GM19025 (cell line): Measurements from ENCODE around the gene PSMA2.
"Not testable (repeated sequence)": the region's sequence is repeated elsewhere in the genome, so short reads cannot be mapped to it uniquely, and the experiment has no call there.

ENCODE experiments used
- ATAC-seq: cut with Tn5 transposase; IDR thresholded peaks from one replicate; pipeline ENCODE4 v1.9.1; 2021; ENCODE audit warnings: mild to moderate bottlenecking, low read depth, moderate library complexity; ENCODE audit not compliant: unreplicated experiment

The PSMA2 gene

DNA sequence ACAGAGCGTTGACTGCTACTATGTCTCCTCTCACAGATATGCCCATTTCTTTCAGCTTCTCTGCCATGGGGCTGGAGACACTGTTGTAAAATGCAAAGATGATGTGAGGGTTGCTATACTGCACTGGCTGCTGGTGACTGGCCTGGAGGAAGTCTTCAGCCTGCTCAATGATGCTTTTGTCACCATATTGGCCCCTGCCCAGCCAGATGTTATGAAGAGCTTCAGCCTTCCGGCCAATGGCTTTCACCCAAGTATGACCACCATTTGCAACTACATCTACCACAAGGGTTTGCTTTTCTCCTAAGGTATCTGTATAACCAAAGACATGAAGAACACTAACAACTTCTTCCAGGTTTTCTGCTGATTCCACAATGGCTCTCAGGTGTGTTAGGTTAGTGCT lies 21.7 kb downstream of the PSMA2 start:
- no peak for ATAC-seq

DNA sequence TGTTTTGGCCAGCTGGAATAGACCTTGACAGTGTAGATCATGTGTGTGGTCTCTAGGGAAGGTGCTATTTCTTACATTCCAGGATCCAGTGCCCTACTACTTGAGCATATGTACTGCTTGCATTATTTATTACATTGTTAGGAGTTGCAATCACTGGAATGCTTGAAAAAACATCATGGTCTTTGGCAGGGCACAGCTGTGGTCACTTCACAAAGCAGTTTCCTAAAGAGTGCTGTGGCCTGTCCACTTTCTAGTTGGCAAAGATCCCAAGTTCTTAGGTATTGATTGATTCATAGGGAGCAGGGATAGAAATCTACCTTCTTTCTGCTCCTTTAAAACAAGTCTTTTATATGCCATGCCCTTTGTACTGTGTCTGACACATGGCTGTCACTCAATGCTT lies 24.7 kb downstream of the PSMA2 start:
- ATAC-seq: no peak

DNA sequence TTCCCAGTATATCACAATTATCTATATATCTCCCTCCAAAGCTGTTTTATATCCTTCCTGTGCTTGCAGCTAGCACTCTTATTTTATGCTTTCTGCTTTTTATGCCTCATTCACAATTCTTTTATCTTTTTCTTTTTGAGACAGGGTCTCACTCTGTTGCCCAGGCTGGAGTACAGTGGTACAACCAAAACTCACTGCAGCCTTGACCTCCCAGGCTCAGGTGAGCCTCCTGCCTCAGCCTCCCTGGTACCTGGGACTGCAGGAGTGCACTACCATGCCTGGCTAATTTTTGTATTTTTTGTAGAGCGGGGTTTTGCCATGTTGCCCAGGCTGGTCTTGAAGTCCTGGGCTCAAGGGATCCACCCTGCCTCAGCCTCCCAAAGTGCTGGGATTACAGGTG lies 25.8 kb downstream of the PSMA2 start:
- no peak for ATAC-seq

DNA sequence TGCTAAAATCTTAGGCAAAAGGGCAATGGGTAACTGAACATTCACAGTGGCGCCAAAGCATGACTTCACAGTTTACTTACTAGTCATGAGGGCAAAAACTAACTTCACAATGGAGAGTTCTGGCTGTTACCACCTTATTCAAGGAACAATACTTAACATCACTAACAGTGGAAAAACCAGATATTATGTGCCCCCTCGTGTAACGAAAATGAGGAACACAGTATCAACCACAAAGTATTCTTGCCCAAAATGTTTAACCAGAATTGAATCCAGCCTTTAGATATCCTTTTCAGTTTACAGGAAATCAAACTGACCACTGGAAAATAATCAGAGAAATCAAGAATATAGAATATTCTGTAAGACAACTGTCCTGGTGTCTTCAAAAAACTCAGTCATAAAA lies 29.6 kb downstream of the PSMA2 start:
- ATAC-seq: no peak

DNA sequence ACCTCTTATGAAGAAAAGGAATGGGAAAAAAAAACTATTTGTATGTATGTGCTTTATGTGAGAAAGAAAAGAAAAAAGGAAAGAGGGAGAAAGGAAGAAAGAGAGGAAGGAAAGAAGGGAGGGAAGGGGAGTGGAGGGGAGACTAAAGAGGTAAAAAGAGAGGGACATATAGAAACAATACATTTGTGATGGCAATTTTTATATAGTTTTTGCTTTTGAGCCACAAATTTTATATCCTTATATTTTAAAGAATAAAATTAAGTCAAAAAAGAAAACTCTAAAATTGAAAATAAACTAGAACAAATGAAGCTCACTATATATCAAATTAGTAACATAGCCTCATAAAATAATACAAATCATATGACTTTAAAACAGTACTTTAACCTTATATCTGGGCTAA lies 31.1 kb downstream of the PSMA2 start:
- no peak for ATAC-seq

DNA sequence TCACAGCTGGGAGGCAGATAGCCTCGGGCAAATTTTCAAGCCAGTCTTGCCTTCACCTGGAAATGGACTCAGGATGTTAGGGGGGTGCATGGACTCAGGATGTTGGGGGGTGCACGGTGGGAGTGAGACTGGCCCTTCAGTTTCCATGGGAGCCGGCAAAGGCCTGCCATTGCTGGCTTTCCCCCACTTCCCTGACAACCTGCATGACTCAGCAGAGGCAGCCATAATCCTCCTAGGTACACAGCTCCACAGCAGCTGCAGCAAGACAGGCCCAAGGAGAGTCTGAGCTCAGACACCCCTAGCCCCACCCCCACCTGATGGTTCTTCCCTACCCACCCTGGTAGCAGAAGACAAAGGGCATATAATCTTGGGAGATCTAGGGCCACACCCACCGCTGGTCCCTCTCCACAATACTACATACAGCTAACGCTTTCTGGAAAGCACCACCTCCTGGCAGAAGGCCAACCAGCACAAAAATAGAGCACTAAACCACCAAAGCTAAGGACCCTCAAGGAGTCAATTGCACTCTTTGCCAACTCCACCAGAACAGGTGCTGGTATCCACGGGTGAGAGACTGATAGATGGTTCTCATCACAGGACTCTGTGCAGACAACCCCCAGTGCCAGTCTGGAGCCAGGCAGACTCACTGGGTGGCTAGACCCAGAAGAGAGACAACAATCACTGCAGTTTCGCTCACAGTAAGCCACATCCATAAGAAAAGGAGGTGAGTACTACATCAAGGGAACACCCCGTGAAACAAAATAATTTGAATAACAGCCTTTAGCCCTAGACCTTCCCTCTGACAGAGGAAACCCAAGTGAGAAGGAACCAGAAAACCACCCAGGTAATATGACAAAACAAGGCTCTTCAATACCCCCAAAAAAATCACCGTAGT lies 38.4 kb downstream of the PSMA2 start:
- no peak for ATAC-seq

DNA sequence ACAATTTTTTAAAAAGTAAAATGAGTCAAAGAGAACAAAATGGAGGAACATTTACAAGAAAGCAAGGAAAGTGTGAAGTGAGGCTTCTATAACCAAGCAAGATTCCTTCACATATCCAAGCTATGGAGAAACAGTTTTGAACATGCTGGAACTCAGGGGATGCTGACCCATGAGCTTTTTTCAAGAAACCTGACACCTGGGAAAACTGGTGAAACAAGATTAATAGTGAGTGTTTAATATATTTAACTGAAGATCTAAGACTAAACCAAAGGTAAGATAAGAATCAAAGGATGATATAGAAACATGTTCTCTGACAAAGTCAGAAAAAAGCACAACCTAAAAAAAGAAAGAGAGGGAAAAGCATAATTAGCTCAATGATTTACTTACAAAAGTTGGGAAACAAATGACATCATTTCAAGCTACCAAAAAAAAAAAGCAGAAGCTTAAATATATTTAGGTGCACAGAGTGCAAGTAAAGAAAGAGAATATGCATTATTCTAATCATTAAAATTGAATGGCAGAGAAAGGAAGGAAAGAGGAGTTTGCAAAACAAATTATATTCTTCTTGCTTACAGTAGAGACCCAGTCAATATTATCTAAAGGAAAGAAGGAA lies 45.0 kb downstream of the PSMA2 start:
- no peak for ATAC-seq

DNA sequence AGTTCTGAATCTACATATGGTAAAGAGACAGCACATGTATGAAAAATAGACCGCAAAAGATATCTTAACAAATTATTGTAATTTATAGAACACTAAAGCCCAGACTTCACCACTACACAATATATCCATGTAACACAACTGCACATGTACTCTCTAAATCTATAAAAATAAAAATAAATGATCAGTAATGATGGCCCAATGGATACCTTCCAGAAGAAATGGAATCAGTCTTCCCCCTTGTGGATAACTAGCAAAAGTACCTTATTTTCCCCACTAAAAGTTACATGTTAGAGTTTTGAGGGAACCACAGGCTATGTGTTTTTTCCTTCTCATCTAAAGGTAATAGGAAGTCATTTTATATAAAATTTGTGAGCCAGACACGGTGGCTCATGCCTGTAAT lies 45.8 kb downstream of the PSMA2 start:
- no peak for ATAC-seq

DNA sequence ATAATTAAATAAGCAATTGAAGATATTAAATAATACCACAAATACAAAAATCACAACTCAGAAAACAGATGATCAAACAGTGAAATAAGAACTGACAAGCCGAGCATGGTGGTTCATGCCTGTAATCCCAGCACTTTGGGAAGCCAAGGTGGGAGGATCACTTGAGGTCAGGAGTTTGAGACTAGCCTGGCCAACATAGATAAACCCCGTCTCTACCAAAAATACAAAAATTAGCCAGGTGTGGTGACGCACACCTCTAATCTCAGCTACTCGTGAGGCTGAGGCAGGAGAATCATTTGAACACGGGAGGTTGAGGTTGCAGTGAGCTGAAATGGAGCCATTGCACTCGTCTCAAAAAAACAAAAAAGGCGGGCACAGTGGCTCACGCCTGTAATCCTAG lies 46.8 kb downstream of the PSMA2 start:
- ATAC-seq: not testable (repeated sequence)

DNA sequence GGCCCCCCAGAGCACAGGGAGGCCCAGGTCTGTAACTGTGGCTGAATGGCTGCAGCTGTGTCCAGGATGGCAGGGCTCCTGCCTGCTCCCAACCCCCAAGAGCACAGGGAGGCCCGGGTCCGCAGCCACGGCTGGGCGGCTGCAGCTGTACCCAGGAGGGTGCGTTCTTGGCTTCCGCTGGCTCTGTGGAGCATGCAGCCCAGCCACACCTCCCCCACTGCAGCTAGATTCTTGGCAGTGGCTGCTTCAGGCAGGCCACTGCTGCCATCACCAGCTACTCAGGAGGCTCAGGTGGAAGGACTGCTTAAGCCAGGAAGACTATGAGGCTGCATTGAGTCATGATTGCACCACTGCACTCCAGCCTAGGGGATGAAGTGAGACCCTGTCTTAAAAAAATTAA lies 48.0 kb downstream of the PSMA2 start:
- no peak for ATAC-seq

DNA sequence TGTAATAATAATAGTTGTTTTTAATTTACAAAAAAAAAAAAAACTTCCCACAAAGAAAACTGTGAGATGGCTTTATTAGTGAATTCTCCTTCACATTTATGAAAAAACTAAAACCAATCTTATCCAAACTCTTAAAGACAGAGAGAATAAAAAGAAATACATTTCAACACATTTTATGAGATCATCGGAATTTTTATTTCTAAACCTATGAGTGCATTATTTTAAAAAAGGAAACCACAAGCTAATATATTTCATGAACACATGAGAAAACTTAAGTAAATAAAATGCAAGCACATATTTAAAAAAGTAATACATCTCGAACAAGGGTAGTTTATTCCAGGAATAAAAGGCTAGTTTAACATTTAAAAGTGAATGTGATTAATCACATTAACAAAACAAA lies 51.6 kb downstream of the PSMA2 start:
- ATAC-seq: no peak

DNA sequence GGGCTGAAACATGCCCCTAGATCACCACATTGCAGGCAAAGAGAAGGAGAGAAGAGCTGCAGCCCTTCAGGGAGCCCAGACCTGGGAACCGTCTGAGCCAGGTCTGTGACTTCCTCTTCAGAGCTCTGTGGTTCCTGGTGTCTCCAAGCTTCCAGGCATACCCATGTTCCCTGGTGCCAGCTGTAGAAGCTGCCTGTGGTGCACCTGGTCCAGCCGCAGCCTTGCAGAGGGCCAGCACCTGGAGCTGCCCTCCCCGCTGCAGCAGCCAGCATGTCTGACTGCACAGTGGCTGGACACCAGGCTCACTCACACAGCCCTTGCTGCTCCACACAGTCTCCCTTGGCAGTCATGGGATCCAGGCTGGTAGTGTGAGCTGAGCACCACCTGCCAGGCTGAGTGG lies 53.7 kb downstream of the PSMA2 start:
- no peak for ATAC-seq

DNA sequence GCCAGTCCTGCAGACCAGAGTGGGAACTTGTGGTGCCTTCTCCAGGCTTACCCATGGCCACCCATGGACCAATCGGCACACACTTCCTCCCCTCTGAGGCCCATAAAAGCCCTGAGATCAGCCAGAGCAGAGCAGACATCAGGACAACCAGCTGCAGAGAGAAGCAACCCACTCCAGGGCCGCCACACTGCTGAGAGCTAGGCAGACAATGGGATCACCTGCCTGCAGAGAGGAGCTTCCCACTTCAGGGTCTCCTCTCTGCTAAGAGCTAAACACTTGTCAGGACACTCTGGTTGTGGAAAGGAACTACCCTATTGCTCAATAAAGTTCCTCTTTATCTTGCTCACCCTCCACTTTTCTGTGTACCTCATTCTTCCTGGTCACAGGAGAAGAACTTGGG lies 54.1 kb downstream of the PSMA2 start:
- ATAC-seq: no peak

DNA sequence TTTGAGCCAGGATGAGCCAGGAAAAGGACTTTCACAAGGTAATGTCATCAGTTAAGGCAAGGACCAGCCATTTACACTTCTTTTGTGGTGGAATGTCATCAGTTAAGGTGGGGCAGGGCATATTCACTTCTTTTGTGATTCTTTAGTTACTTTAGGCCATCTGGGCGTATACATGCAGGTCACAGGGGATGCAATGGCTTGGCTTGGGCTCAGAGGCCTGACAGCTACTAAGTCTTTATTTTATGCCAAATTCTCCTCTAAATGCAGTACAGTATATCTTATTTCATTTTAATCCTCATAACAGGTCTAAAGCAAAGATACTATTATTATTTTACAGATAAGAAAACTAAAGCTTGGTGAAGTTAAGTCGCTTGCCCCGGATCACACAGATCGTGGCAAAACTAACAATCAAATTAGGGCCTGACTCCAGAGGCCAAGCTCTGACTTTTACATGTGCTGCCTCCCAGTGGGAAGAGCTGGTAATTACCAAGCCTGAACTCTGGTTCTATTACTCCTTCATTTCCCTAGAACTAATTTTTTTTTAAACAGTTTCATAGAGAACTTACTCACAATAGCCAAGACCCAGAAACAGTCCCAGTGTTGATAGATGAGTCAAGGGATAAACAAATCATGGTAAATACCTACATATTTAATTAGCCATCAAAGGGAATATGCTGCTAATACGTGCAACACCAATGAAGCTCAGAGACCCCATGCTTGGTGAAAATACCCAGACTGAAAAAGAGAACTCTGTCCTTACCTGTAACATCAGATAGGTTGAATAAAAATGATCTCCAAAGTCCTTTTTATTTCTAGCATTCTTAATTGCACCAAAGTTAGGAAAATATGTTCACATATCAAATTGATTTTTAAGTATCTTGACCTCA lies 55.5 kb downstream of the PSMA2 start:
- ATAC-seq: peak; percentile 58

DNA sequence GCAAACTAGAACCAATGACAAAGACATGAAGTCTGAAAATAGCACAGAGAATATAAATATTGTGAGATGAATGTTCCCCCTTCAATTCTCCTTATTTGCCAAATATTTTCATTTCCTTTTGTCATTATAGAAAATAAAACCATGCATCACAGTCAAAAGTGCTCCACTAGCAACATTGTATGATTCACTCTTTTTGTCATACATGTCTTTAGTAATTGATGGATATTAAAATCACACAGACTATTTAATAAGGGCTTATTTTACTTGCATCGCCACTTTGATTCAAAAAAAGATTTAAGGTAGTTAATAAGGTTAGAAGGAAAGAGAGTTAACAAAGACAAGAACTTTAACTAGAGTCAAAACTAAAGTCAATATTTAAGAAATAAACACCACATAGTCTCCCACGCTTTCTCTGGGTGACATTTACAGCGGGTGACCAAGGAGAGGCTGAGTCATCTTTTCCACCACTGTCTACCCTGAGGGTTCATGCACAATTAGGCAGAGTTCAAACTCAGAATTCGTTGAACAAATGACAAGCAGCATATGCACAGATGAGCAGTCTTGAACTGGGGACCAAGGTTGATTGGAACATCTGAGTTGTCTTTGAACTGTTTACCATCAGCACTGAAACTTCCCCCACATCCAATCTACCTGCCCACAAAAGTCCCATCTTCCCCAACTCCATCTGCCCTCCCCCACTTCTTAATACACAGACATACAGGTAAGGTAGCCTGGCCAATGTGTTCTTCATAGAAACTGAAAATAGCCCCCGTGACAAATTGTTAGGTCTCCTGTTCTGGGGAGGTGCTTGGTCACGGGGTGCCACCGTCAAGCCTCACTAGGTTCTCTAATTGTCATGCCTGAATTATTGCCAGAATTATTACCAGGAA lies 62.6 kb downstream of the PSMA2 start:
- peak; percentile 88 for ATAC-seq

DNA sequence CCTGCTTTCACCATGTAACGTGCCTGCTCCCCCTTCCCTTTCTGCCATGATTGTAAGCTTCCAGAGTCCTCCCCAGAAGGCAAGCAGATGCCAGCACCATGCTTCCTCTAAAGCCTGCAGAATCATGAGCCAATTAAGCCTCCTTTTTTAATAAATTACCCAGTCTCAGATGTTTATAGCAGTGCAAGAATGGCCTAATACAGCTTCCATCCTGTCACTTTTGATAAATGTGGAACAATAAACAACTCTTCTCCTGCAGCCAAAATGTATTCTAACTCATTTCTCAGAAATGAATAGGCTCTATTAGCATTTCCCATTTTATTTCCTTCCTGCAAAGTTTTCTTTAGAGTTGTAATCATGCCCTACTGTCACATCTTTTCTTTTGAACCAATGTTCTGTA lies 63.5 kb downstream of the PSMA2 start:
- ATAC-seq: no peak
